Measurements from ENCODE around the gene GPR156. TPM values are rescaled to one million over a fixed set of nuclear protein-coding genes. Genes with fewer than 3 reads are reported as not detected.
A peak's percentile ranks its signal among the peaks of the same experiment; 100 is the strongest.
"Not testable (repeated sequence)": the region's sequence is repeated elsewhere in the genome, so short reads cannot be mapped to it uniquely, and the experiment has no call there.

Gene GPR156
- total RNA-seq, 2 experiments from 2014 or later, result 0.10 TPM; not detected in 1

- Mint-ChIP-seq H3K9me3 (peaks cover 1% of the 10 kb centered on the region), H3K4me3 (no peak overlapping the region), H3K4me1 (peaks cover 10% of the 10 kb centered on the region), H3K27ac (peak overlapping the region; percentile 11), H3K27me3 (no peaks in the 10 kb centered on the region), H3K36me3 (no peaks in the 10 kb centered on the region)
- peak; percentile 18 for DNase-seq
These were observed 57.2 kb downstream of the GPR156 start for GRCh38 chr3:120227710-120228347.

GRCh38 chr3:120224237-120224636, 60.8 kb downstream of the GPR156 start:
- no peak for DNase-seq
- H3K27me3 Mint-ChIP-seq, result no peaks in the 10 kb centered on the region
- H3K27ac Mint-ChIP-seq, result no peak overlapping the region
- no peaks in the 10 kb centered on the region for H3K9me3 Mint-ChIP-seq
- H3K4me3 Mint-ChIP-seq, result no peak overlapping the region
- no peaks in the 10 kb centered on the region for H3K36me3 Mint-ChIP-seq
- peaks cover 10% of the 10 kb centered on the region for H3K4me1 Mint-ChIP-seq

- Mint-ChIP-seq H3K4me1 (no peaks in the 10 kb centered on the region), H3K36me3 (no peaks in the 10 kb centered on the region), H3K27me3 (no peaks in the 10 kb centered on the region), H3K4me3 (no peak overlapping the region), H3K27ac (no peak overlapping the region), H3K9me3 (no peaks in the 10 kb centered on the region)
- no peak for DNase-seq
These were observed 66.0 kb downstream of the GPR156 start for GRCh38 chr3:120218981-120219380.

- not testable (repeated sequence) for H3K27me3 Mint-ChIP-seq, H3K4me3 Mint-ChIP-seq, H3K36me3 Mint-ChIP-seq, H3K4me1 Mint-ChIP-seq, H3K9me3 Mint-ChIP-seq, DNase-seq, H3K27ac Mint-ChIP-seq
These were observed 68.4 kb downstream of the GPR156 start for GRCh38 chr3:120216633-120217032.

- Mint-ChIP-seq H3K27me3 (peaks cover 8% of the 10 kb centered on the region), H3K27ac (no peak overlapping the region), H3K4me1 (no peaks in the 10 kb centered on the region), H3K4me3 (no peak overlapping the region), H3K36me3 (no peaks in the 10 kb centered on the region), H3K9me3 (no peaks in the 10 kb centered on the region)
- no peak for DNase-seq
These were observed 70.8 kb downstream of the GPR156 start for GRCh38 chr3:120214176-120214575.

GRCh38 chr3:120212505-120212904, 72.5 kb downstream of the GPR156 start:
- H3K4me1 Mint-ChIP-seq, result no peaks in the 10 kb centered on the region
- DNase-seq, result no peak

GRCh38 chr3:120209425-120209824, 75.6 kb downstream of the GPR156 start:
- no peaks in the 10 kb centered on the region for H3K36me3 Mint-ChIP-seq
- H3K27ac Mint-ChIP-seq, result no peak overlapping the region
- H3K27me3 Mint-ChIP-seq, result peaks cover 8% of the 10 kb centered on the region
- H3K9me3 Mint-ChIP-seq, result no peaks in the 10 kb centered on the region
- H3K4me3 Mint-ChIP-seq, result no peak overlapping the region
- no peaks in the 10 kb centered on the region for H3K4me1 Mint-ChIP-seq
- no peak for DNase-seq

More at GRCh38 chr3:120212505-120212904, 72.5 kb downstream of the GPR156 start:
- no peaks in the 10 kb centered on the region for H3K36me3 Mint-ChIP-seq
- H3K27ac Mint-ChIP-seq, result no peak overlapping the region
- no peak overlapping the region for H3K4me3 Mint-ChIP-seq
- H3K9me3 Mint-ChIP-seq, result no peaks in the 10 kb centered on the region
- peaks cover 8% of the 10 kb centered on the region for H3K27me3 Mint-ChIP-seq

GRCh38 chr3:120204338-120204737, 80.7 kb downstream of the GPR156 start:
- H3K27ac Mint-ChIP-seq, result no peak overlapping the region
- H3K4me1 Mint-ChIP-seq, result no peaks in the 10 kb centered on the region
- no peak for DNase-seq
- H3K27me3 Mint-ChIP-seq, result no peaks in the 10 kb centered on the region
- H3K9me3 Mint-ChIP-seq, result no peaks in the 10 kb centered on the region
- no peaks in the 10 kb centered on the region for H3K36me3 Mint-ChIP-seq
- no peak overlapping the region for H3K4me3 Mint-ChIP-seq

- H3K4me3 Mint-ChIP-seq, result no peak overlapping the region
- no peaks in the 10 kb centered on the region for H3K27me3 Mint-ChIP-seq
- no peaks in the 10 kb centered on the region for H3K36me3 Mint-ChIP-seq
- no peak overlapping the region for H3K27ac Mint-ChIP-seq
- no peaks in the 10 kb centered on the region for H3K4me1 Mint-ChIP-seq
- H3K9me3 Mint-ChIP-seq, result no peaks in the 10 kb centered on the region
- no peak for DNase-seq
These were observed 81.4 kb downstream of the GPR156 start for GRCh38 chr3:120203621-120204020.

- no peak for DNase-seq
- H3K27me3 Mint-ChIP-seq, result no peaks in the 10 kb centered on the region
- H3K9me3 Mint-ChIP-seq, result no peaks in the 10 kb centered on the region
- H3K4me1 Mint-ChIP-seq, result no peaks in the 10 kb centered on the region
- no peak overlapping the region for H3K27ac Mint-ChIP-seq
- H3K36me3 Mint-ChIP-seq, result no peaks in the 10 kb centered on the region
- H3K4me3 Mint-ChIP-seq, result no peak overlapping the region
These were observed 82.0 kb downstream of the GPR156 start for GRCh38 chr3:120203016-120203415.

- Mint-ChIP-seq H3K27ac (no peak overlapping the region), H3K4me1 (no peaks in the 10 kb centered on the region), H3K4me3 (no peak overlapping the region), H3K36me3 (no peaks in the 10 kb centered on the region), H3K9me3 (no peaks in the 10 kb centered on the region), H3K27me3 (no peaks in the 10 kb centered on the region)
- no peak for DNase-seq
These were observed 82.7 kb downstream of the GPR156 start for GRCh38 chr3:120202363-120202762.

- no peak for DNase-seq
These were observed 84.4 kb downstream of the GPR156 start for GRCh38 chr3:120200493-120201235.

GRCh38 chr3:120198305-120198878, 86.6 kb downstream of the GPR156 start:
- no peaks in the 10 kb centered on the region for H3K4me1 Mint-ChIP-seq
- H3K27me3 Mint-ChIP-seq, result no peaks in the 10 kb centered on the region
- no peaks in the 10 kb centered on the region for H3K9me3 Mint-ChIP-seq
- H3K27ac Mint-ChIP-seq, result no peak overlapping the region
- H3K4me3 Mint-ChIP-seq, result no peak overlapping the region
- DNase-seq, result no peak
- H3K36me3 Mint-ChIP-seq, result no peaks in the 10 kb centered on the region

More at GRCh38 chr3:120200493-120201235, 84.4 kb downstream of the GPR156 start:
- no peak overlapping the region for H3K27ac Mint-ChIP-seq
- no peaks in the 10 kb centered on the region for H3K36me3 Mint-ChIP-seq
- no peaks in the 10 kb centered on the region for H3K4me1 Mint-ChIP-seq
- no peak overlapping the region for H3K4me3 Mint-ChIP-seq
- no peaks in the 10 kb centered on the region for H3K27me3 Mint-ChIP-seq
- H3K9me3 Mint-ChIP-seq, result no peaks in the 10 kb centered on the region

GRCh38 chr3:120196812-120197211, 88.2 kb downstream of the GPR156 start:
- DNase-seq, result no peak
- H3K27ac Mint-ChIP-seq, result no peak overlapping the region

GRCh38 chr3:120196333-120196732, 88.7 kb downstream of the GPR156 start:
- Mint-ChIP-seq H3K27ac (no peak overlapping the region), H3K36me3 (no peaks in the 10 kb centered on the region), H3K4me1 (no peaks in the 10 kb centered on the region), H3K27me3 (no peaks in the 10 kb centered on the region), H3K9me3 (no peaks in the 10 kb centered on the region), H3K4me3 (no peak overlapping the region)
- DNase-seq, result no peak

More at GRCh38 chr3:120196812-120197211, 88.2 kb downstream of the GPR156 start:
- H3K27me3 Mint-ChIP-seq, result no peaks in the 10 kb centered on the region
- H3K9me3 Mint-ChIP-seq, result no peaks in the 10 kb centered on the region
- H3K36me3 Mint-ChIP-seq, result no peaks in the 10 kb centered on the region
- H3K4me1 Mint-ChIP-seq, result no peaks in the 10 kb centered on the region
- H3K4me3 Mint-ChIP-seq, result no peak overlapping the region

Measured in activated naive CD8-positive, alpha-beta T cell treated with anti-CD3 and anti-CD28 coated beads for 36 hours (primary cell).